H9 (cell line): Measurements from ENCODE around the gene ZNF304. TPM values are rescaled to one million over a fixed set of nuclear protein-coding genes. Genes with fewer than 3 reads are reported as not detected.

Experiments used
- DNase-seq: peaks from one replicate; pipeline ENCODE4 v3.0.0-alpha.2; 2017
- H2AFZ ChIP-seq: one replicate; pipeline ENCODE4 v1.6.1; 2013; ENCODE audit warnings: mild to moderate bottlenecking, low read length, control low read depth, moderate library complexity
- H2AK5ac ChIP-seq: 2 replicates; pipeline ENCODE4 v1.6.1; 2013; ENCODE audit warnings: low read length, control low read depth, mixed read lengths; ENCODE audit not compliant: insufficient read length
- H2BK120ac ChIP-seq: one replicate; pipeline ENCODE4 v1.6.1; 2013; ENCODE audit warnings: low read depth, mild to moderate bottlenecking, low read length, control low read depth, inconsistent platforms; ENCODE audit not compliant: poor library complexity, severe bottlenecking
- H2BK12ac ChIP-seq: 2 replicates; pipeline ENCODE4 v1.6.1; 2013; ENCODE audit warnings: low read length, control low read depth, mixed read lengths, low read depth; ENCODE audit not compliant: insufficient read length
- H2BK15ac ChIP-seq: 2 replicates; pipeline ENCODE4 v1.6.1; 2013; ENCODE audit warnings: low read depth, low read length, control low read depth
- H2BK20ac ChIP-seq: one replicate; pipeline ENCODE4 v1.6.1; 2013; ENCODE audit warnings: low read depth, mild to moderate bottlenecking, low read length, control low read depth, inconsistent platforms; ENCODE audit not compliant: poor library complexity, severe bottlenecking
- H2BK5ac ChIP-seq: 2 replicates; pipeline ENCODE4 v1.6.1; 2013; ENCODE audit warnings: low read length, control low read depth, mixed read lengths; ENCODE audit not compliant: insufficient read length
- H3K14ac ChIP-seq: 2 replicates; pipeline ENCODE4 v1.6.1; 2013; ENCODE audit warnings: low read length, control low read depth; ENCODE audit not compliant: insufficient read depth
- H3K18ac ChIP-seq: 2 replicates; pipeline ENCODE4 v1.6.1; 2013; ENCODE audit warnings: low read depth, mild to moderate bottlenecking, mixed read lengths, low read length, control low read depth; ENCODE audit not compliant: insufficient read length
- H3K23ac ChIP-seq: 2 replicates; pipeline ENCODE4 v1.6.1; 2013; ENCODE audit warnings: low read length, control low read depth, mixed read lengths, low read depth; ENCODE audit not compliant: insufficient read length
- H3K23me2 ChIP-seq: 2 replicates; pipeline ENCODE4 v1.6.1; 2013; ENCODE audit warnings: low read depth, mild to moderate bottlenecking, mixed read lengths, low read length, control low read depth; ENCODE audit not compliant: insufficient read length, poor library complexity, severe bottlenecking
- H3K27ac ChIP-seq: 2 replicates; pipeline ENCODE4 v1.5.1; 2013; ENCODE audit warnings: low read length, control low read depth, mixed read lengths, low read depth; ENCODE audit not compliant: insufficient read length
- H3K27me3 ChIP-seq: 2 replicates; pipeline ENCODE4 v1.6.1; 2013; ENCODE audit warnings: low read length, control low read depth, inconsistent platforms; ENCODE audit not compliant: insufficient read depth
- H3K4ac ChIP-seq: 2 replicates; pipeline ENCODE4 v1.6.1; 2013; ENCODE audit warnings: low read depth, mild to moderate bottlenecking, control low read depth, inconsistent platforms, low read length, moderate library complexity
- H3K4me1 ChIP-seq: 2 replicates; pipeline ENCODE4 v1.6.1; 2013; ENCODE audit warnings: low read length, control low read depth, inconsistent platforms; ENCODE audit not compliant: insufficient read depth
- H3K4me2 ChIP-seq: 2 replicates; pipeline ENCODE4 v1.6.1; 2013; ENCODE audit warnings: low read length, control low read depth, mixed read lengths; ENCODE audit not compliant: insufficient read length, insufficient read depth
- H3K56ac ChIP-seq: 2 replicates; pipeline ENCODE4 v1.6.1; 2013; ENCODE audit warnings: low read depth, mild to moderate bottlenecking, mixed read lengths, low read length, control low read depth; ENCODE audit not compliant: insufficient read length
- H3K79me1 ChIP-seq: 2 replicates; pipeline ENCODE4 v1.6.1; 2013; ENCODE audit warnings: low read depth, mild to moderate bottlenecking, moderate library complexity, low read length, control low read depth, inconsistent platforms; ENCODE audit not compliant: insufficient read depth, poor library complexity, severe bottlenecking
- H3K79me2 ChIP-seq: 2 replicates; pipeline ENCODE4 v1.6.1; 2013; ENCODE audit warnings: low read length, control low read depth, inconsistent platforms; ENCODE audit not compliant: insufficient read depth
- H3K9ac ChIP-seq: 2 replicates; pipeline ENCODE4 v1.6.1; 2013; ENCODE audit warnings: low read length, control low read depth, mixed read lengths; ENCODE audit not compliant: insufficient read length; ENCODE audit errors: extremely low read depth
- H3K9me3 ChIP-seq: one replicate; pipeline ENCODE4 v1.6.1; 2013; ENCODE audit warnings: low read depth, low read length, inconsistent platforms; ENCODE audit not compliant: control insufficient read depth
- H3T11ph ChIP-seq: one replicate; pipeline ENCODE4 v1.6.1; 2013; ENCODE audit warnings: mild to moderate bottlenecking, low read length, control low read depth, inconsistent platforms
- H4K20me1 ChIP-seq: one replicate; pipeline ENCODE4 v1.6.1; 2013; ENCODE audit not compliant: control insufficient read depth, insufficient read length, insufficient read depth
- H4K5ac ChIP-seq: 2 replicates; pipeline ENCODE4 v1.6.1; 2013; ENCODE audit warnings: low read depth, mild to moderate bottlenecking, mixed read lengths, low read length, control low read depth; ENCODE audit not compliant: insufficient read length
- H4K8ac ChIP-seq: replicated peaks from 2 replicates; pipeline ENCODE4 v1.6.1; 2013; ENCODE audit warnings: low read length, control low read depth, mixed read lengths, low read depth; ENCODE audit not compliant: insufficient read length
- H4K91ac ChIP-seq: 2 replicates; pipeline ENCODE4 v1.6.1; 2013; ENCODE audit warnings: low read depth, mild to moderate bottlenecking, moderate library complexity, mixed read lengths, low read length, control low read depth; ENCODE audit not compliant: insufficient read length
- H3K27ac Mint-ChIP-seq, 3 experiments: 2 replicates in 2 of 3; 3 replicates in 1 of 3; pipeline ENCODE4 v1.8.0; 2020 to 2021; ENCODE audit warnings: mixed read lengths in 3 of 3, mild to moderate bottlenecking in 1 of 3, moderate library complexity in 1 of 3
- H3K27me3 Mint-ChIP-seq: 2 replicates; pipeline ENCODE4 v1.8.0; 2021; ENCODE audit warnings: low read depth, mild to moderate bottlenecking, moderate library complexity, mixed read lengths
- H3K36me3 Mint-ChIP-seq, 3 experiments: 2 replicates in 2 of 3; 3 replicates in 1 of 3; pipeline ENCODE4 v1.8.0; 2020 to 2021; ENCODE audit warnings: low read depth in 3 of 3, mixed read lengths in 3 of 3; ENCODE audit not compliant: insufficient read depth in 1 of 3
- H3K4me1 Mint-ChIP-seq, 2 experiments: 2 replicates each; pipeline ENCODE4 v1.8.0; 2020; ENCODE audit warnings: mixed read lengths in 2 of 2
- H3K4me3 Mint-ChIP-seq, 2 experiments: 2 replicates in 1 of 2; 3 replicates in 1 of 2; pipeline ENCODE4 v1.8.0; 2020 to 2021; ENCODE audit warnings: mild to moderate bottlenecking in 2 of 2, mixed read lengths in 2 of 2, moderate library complexity in 1 of 2
- H3K9me3 Mint-ChIP-seq, 2 experiments: 2 replicates in 1 of 2; 3 replicates in 1 of 2; pipeline ENCODE4 v1.8.0; 2020; ENCODE audit warnings: mild to moderate bottlenecking in 2 of 2, mixed read lengths in 2 of 2, moderate library complexity in 1 of 2
- WGBS: extraction: QIAGEN DNeasy Blood & Tissue Kit; methylation state at CpG from one replicate; pipeline ENCODE4 v1.1.7; 2013; ENCODE audit warnings: missing lambda C conversion rate, low lambda C conversion rate, mixed read lengths; ENCODE audit not compliant: insufficient read length; ENCODE audit errors: extremely low coverage; 5-methylcytosine and 5-hydroxymethylcytosine counted together
- total RNA-seq: library from RNA; stranded (reverse); gene quantifications from 2 replicates; pipeline ENCODE4 v1.2.1, GENCODE V29; 2021
- TF ChIP-seq, protein P1 (sequence below): fragments of 200-600 bp; sonication (generic); conservative IDR thresholded peaks from 3 replicates; pipeline ENCODE4 v1.8.0; 2021; ENCODE audit warnings: antibody characterized with exemption, mild to moderate bottlenecking

The ZNF304 gene
- total RNA-seq, 1 experiment from 2014 or later = 13.5 TPM

GRCh38 chr19:57321751-57322150 is 29.3 kb upstream of the ZNF304 start:
- Histone ChIP-seq H2BK120ac (no peak overlapping the region), H3K4me1 (no peaks in the 10 kb centered on the region), H3K4me2 (peak overlapping the region; percentile 81), H3K23me2 (no peaks in the 10 kb centered on the region), H3K27ac (no peak overlapping the region), H3K23ac (no peak overlapping the region), H3K9me3 (no peaks in the 10 kb centered on the region), H2BK12ac (no peak overlapping the region), H3K27me3 (no peaks in the 10 kb centered on the region), H4K20me1 (no peaks in the 10 kb centered on the region), H2BK5ac (no peak overlapping the region), H3K18ac (no peak overlapping the region), H2BK15ac (no peak overlapping the region), H4K5ac (no peak overlapping the region), H3K14ac (no peak overlapping the region), H3K79me2 (peaks cover 2% of the 10 kb centered on the region; the same call in 1 of the 2 replicates), H3K4ac (no peak overlapping the region), H4K8ac (no peak overlapping the region), H2BK20ac (no peak overlapping the region), H2AK5ac (no peak overlapping the region), H3K9ac (no peak overlapping the region), H2AFZ (no peak overlapping the region), H3K56ac (no peak overlapping the region), H4K91ac (no peak overlapping the region), H3K79me1 (no peaks in the 10 kb centered on the region), H3T11ph (no peak overlapping the region)
- no peak overlapping the region; a peak in 1 of 7 replicates for H3K27ac Mint-ChIP-seq
- peak overlapping the region; percentile 80 to 90 for H3K4me3 Mint-ChIP-seq
- no peak for DNase-seq
- peaks cover 2% of the 10 kb centered on the region; the same call in 1 of the 2 replicates for H3K27me3 Mint-ChIP-seq
- peaks cover 5 to 26% (median 25%) of the 10 kb centered on the region in 3 experiments for H3K36me3 Mint-ChIP-seq
- TF ChIP-seq, protein P1, sequence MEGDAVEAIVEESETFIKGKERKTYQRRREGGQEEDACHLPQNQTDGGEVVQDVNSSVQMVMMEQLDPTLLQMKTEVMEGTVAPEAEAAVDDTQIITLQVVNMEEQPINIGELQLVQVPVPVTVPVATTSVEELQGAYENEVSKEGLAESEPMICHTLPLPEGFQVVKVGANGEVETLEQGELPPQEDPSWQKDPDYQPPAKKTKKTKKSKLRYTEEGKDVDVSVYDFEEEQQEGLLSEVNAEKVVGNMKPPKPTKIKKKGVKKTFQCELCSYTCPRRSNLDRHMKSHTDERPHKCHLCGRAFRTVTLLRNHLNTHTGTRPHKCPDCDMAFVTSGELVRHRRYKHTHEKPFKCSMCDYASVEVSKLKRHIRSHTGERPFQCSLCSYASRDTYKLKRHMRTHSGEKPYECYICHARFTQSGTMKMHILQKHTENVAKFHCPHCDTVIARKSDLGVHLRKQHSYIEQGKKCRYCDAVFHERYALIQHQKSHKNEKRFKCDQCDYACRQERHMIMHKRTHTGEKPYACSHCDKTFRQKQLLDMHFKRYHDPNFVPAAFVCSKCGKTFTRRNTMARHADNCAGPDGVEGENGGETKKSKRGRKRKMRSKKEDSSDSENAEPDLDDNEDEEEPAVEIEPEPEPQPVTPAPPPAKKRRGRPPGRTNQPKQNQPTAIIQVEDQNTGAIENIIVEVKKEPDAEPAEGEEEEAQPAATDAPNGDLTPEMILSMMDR = no peak
- no CpG with 5 or more reads among the region's 3 CpGs for WGBS
- H3K4me1 Mint-ChIP-seq = peaks cover 23 to 31% of the 10 kb centered on the region in 2 experiments
- H3K9me3 Mint-ChIP-seq = no peaks in the 10 kb centered on the region
